ENCODE data around the gene C9orf72.
A peak's percentile ranks its signal among the peaks of the same experiment; 100 is the strongest.
"Not testable (repeated sequence)": the region's sequence is repeated elsewhere in the genome, so short reads cannot be mapped to it uniquely, and the experiment has no call there.

The C9orf72 gene

DNA sequence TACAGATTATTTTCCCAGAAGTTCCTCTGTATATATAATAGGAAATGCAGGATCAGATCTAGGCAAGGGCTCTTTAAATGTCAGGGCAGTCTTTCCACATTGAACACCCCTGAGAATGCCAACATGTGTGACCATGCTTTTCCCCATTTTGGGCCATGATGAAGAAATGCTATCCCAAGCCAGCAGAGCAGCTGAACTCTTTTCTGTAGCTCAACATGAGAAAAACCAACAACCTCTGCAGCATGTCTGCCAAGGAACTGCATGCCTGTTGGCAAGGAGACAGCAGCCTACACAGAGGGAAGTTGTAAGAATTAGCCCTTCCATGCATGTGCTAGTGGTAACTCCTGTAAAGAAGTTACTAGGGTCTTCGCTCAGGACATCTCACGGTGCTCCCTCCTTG is 58.7 kb downstream of the C9orf72 start:
- DNase-seq (ENCODE audit: low spot score) = no peak

DNA sequence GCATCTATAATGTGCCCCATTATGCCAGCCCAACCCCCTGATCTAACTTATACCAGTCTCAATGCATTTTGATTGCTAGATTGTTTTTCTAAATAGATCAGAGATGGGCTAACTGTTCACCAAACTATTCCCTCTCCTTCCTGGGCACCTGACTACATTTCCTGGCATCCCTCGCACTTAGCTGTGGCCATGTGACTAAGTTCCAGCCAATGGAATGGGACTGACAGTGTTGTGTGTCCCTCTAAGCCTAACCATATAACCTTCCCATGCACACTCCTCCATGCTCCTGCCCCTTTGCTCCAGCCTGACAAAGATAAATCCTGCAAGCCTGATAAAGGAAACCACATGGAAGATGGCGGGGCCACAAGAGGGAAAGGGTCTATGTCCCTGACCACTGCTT is 61.5 kb downstream of the C9orf72 start:
- DNase-seq (ENCODE audit: low spot score) = no peak

DNA sequence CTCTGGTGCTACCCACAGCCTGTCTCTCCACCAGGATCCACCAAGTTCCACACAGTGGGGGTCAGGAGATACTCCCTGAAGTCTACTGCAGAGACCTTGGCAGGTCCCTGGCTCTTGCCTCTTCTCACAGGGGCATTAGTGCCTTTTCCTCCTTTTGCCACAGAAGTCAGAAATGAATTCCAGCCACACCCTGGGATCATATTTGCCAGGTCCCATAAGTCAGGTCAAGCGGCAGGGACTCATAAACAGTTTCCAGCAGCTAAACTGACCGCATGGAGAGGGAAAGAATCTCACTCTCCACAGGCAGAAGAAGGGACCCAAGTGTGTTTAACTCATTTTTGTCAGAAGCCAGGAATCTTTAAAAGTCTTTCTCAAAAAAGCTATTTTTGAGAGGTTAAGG is 62.5 kb downstream of the C9orf72 start:
- DNase-seq (ENCODE audit: low spot score) = no peak

DNA sequence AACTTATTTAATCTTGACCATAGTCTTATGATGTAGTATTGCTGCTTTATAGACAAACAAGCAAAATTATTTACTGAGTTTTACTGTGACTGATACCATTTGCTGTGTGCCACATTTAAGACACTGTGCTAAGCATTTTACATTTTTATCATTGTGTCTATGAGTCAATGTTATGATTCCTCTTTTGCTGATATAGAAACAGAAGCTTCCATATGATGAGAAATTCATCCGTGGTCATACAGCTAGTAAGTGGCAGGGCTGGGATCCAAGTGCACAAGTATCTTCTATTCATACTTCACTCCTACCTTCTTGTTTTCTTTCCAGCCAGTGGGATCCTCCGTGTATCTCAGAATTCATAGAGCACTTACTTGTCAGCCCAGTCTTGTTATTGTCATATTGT is 66.3 kb downstream of the C9orf72 start:
- DNase-seq (ENCODE audit: low spot score) = no peak

DNA sequence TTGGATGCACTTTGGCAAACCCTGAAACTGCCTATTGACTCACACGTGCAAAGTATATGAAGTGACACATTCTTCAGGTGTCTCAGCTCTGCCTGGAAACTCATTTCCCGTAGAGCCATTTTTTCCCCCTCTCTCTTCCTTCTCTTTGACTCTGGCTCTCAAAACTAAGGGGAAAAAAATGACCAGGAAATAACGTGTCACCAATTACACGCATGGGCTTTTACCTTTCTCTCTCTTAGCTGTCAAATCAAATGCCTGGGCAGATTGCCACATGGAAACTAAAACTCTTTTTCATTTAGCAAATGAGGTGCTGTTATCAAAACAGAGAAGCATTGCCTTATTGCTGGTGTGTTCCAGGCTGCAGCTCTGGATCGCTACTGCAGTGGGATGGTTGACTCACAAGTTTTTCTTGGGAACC is 67.5 kb downstream of the C9orf72 start:
- peak; percentile 43 for DNase-seq (ENCODE audit: low spot score)

DNA sequence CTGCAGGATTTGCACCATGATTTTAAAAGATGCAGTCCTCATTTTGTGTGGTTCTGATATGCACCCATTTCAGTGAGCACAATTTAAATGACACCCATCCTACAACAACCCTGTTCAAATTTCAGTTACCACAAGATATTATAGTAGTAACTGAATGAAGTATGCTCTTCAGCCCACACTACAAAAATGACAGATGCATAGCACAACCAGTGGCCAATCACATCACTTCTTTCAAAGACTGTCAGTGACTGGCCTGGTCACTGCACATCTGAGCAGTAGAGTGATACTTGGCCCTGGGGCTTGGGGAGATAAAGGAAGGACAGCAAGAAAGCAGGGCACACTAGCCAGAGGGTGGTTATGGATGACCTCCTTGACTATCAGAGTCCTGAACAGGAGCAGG is 69.0 kb downstream of the C9orf72 start:
- DNase-seq (ENCODE audit: low spot score) = no peak

DNA sequence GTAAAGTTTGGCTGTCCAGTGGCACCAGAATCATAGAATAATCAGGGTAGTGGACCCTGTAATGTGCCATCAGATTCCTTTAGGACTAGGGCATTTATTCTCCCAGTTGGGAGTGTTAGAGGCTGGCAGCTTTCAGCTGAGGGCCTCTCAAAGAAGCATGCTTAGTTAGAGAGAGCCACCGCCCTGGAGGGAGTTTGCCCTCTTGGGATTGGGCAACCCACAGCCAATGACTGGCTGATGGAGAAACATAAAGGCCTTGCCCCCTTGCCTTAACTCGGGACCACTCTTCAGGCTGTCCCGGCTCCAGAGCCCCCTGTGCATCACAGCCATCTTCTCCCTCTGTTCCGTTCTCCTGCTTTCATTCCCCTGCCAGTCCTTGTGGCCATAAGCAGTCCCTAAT is 69.7 kb downstream of the C9orf72 start:
- no peak for DNase-seq (ENCODE audit: low spot score)

DNA sequence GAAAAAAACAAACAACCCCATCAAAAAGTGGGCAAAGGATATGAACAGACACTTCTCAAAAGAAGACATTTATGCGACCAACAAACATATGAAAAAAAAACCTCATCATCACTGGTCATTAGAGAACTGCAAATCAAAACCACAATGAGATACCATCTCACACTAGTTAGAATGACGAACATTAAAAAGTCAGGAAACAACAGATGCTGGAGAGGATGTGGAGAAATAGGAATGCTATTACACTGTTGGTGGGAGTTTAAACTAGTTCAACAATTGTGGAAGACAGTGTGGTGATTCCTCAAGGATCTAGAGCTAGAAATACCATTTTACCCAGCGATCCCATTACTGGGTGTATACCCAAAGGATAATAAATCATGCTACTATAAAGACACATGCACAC is 72.4 kb downstream of the C9orf72 start:
- not testable (repeated sequence) for DNase-seq (ENCODE audit: low spot score)

DNA sequence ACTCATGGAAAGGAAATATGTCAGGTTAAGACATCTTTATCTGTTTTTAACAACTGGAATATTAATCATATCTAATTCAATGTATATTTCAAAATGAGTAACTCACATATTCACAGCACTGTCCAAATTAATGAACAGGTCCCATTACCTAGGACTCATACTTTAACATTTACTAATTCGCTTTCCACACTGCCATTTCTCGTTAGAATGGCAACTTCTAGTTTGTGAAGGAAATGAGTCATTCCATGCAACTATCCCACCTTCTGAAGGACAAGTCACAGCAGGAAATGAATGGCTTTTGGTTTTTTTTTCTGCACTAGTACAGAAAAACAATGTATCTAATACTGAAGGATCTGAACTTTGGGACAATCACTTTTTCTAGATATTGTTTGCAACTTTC is 73.8 kb downstream of the C9orf72 start:
- DNase-seq (ENCODE audit: low spot score) = peak; percentile 89

DNA sequence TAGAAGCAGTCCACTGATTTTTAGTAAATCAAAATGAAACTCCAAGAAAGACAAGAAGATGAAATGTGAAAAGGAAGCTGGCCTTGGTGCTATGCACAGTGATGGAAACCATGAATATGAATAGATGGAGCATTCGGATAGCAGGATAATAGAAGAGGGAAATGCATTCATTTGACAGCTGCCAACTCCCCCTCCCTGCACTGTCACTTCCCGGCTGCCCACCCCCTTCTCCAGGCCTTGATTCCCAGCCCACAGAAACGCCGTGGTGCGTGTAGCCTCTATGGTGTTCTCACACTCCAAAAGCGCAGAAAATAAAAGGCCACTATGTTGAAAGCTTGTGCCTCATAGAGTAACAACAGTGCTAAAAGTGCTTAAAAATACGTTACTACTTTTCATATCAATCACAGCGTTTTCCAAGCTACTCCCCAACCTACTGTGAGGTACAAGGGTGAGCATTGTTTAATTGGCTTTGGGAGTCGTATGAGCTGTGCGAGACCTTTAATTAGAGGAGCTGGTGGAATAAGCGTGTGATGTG is 75.3 kb downstream of the C9orf72 start:
- no peak for DNase-seq (ENCODE audit: low spot score)
